Measurements from ENCODE around the gene GPC5.

GRCh38 chr13:91459485-91459884, 61.1 kb downstream of the GPC5 start:
- TF ChIP-seq CTCF (IDR thresholded peaks at IDR 0.05; ENCODE audit: low read length), result no peak
- no peak for TF ChIP-seq EZH2 (IDR thresholded peaks at IDR 0.05; ENCODE audit: borderline replicate concordance, low read length)

Data from OCI-LY1 (cell line).